22Rv1 (cell line): ENCODE measurements around the gene EPB41.

ENCODE experiments used
- ZFX ChIP-seq: fragments of 450-650 bp; IDR thresholded peaks from 2 replicates; pipeline ENCODE4 v1.6.1; 2017; ENCODE audit warnings: antibody characterized with exemption, borderline replicate concordance
- TF ChIP-seq, protein P1 (sequence below): fragments of 450-650 bp; IDR thresholded peaks from 2 replicates; pipeline ENCODE4 v1.5.1; 2017; ENCODE audit warnings: mild to moderate bottlenecking

DNA sequence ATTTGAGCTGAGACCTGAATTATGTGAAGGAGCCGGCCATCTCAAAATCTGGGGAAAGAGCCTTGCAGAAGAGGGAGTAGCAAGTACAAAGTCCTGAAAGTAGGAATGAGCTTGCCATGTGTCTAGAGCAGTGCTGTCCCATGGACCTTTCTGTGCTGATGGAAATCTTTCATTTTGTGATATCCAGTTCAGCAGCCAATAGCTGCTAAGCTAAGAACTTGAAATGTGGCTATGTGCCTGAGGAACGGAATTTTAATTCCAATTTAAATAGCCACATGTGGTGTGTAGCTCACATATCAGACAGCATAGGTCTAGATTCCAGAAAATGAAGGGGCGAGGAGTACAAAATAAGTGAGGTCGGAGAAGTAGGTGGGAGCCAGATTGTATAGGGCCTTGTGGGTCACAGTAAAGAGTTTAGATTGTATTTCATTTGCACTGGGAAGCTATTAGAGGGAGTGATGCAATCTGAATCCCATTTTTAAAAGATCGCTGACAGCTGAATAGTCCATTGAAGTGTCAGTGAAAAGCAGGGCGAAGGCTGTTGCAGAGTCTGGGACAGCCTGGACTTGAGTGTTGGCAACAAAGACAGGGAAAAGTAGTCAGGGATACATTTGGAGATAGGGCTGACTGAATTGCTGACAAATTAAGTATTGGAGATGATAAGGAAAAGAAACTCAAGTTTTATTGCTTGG lies 129.1 kb downstream of the EPB41 start:
- TF ChIP-seq, protein P1, sequence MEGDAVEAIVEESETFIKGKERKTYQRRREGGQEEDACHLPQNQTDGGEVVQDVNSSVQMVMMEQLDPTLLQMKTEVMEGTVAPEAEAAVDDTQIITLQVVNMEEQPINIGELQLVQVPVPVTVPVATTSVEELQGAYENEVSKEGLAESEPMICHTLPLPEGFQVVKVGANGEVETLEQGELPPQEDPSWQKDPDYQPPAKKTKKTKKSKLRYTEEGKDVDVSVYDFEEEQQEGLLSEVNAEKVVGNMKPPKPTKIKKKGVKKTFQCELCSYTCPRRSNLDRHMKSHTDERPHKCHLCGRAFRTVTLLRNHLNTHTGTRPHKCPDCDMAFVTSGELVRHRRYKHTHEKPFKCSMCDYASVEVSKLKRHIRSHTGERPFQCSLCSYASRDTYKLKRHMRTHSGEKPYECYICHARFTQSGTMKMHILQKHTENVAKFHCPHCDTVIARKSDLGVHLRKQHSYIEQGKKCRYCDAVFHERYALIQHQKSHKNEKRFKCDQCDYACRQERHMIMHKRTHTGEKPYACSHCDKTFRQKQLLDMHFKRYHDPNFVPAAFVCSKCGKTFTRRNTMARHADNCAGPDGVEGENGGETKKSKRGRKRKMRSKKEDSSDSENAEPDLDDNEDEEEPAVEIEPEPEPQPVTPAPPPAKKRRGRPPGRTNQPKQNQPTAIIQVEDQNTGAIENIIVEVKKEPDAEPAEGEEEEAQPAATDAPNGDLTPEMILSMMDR, result no peak
- TF ChIP-seq ZFX, result no peak
